Activated T-cell treated with anti-CD3 and anti-CD28 coated beads for 4 hours (primary cell): ENCODE data around the gene EXOC3.

Experiments
- DNase-seq: peaks from one replicate; pipeline ENCODE4 v3.0.0-alpha.2; 2020

Gene EXOC3

GRCh38 chr5:489689-490080, 46.7 kb downstream of the EXOC3 start:
- no peak for DNase-seq

GRCh38 chr5:490116-491106, 47.4 kb downstream of the EXOC3 start:
- DNase-seq = no peak

GRCh38 chr5:491119-491855, 48.3 kb downstream of the EXOC3 start:
- DNase-seq = no peak

- DNase-seq = no peak
Measured at GRCh38 chr5:491856-492155, 48.8 kb downstream of the EXOC3 start.

GRCh38 chr5:492314-492893, 49.4 kb downstream of the EXOC3 start:
- DNase-seq = no peak

- DNase-seq = no peak
Measured at GRCh38 chr5:493119-493701, 50.2 kb downstream of the EXOC3 start.

- DNase-seq = no peak
Measured at GRCh38 chr5:493758-494157, 50.8 kb downstream of the EXOC3 start.

GRCh38 chr5:494667-495255, 51.8 kb downstream of the EXOC3 start:
- no peak for DNase-seq

GRCh38 chr5:496028-496427, 53.1 kb downstream of the EXOC3 start:
- DNase-seq = no peak

- no peak for DNase-seq
Measured at GRCh38 chr5:497090-497700, 54.2 kb downstream of the EXOC3 start.

- DNase-seq = no peak
Measured at GRCh38 chr5:497871-498509, 55.0 kb downstream of the EXOC3 start.

GRCh38 chr5:499233-500209, 56.5 kb downstream of the EXOC3 start:
- DNase-seq = no peak

- DNase-seq = no peak
Measured at GRCh38 chr5:500491-500890, 57.5 kb downstream of the EXOC3 start.

- DNase-seq = no peak
Measured at GRCh38 chr5:501105-501830, 58.3 kb downstream of the EXOC3 start.

- no peak for DNase-seq
Measured at GRCh38 chr5:501831-502184, 58.8 kb downstream of the EXOC3 start.

- DNase-seq = no peak
Measured at GRCh38 chr5:502325-503079, 59.5 kb downstream of the EXOC3 start.

- DNase-seq = no peak
Measured at GRCh38 chr5:504326-505154, 61.6 kb downstream of the EXOC3 start.

- no peak for DNase-seq
Measured at GRCh38 chr5:505951-506525, 63.1 kb downstream of the EXOC3 start.
